ENCODE data around the gene SRBD1.

SRBD1 gene

DNA sequence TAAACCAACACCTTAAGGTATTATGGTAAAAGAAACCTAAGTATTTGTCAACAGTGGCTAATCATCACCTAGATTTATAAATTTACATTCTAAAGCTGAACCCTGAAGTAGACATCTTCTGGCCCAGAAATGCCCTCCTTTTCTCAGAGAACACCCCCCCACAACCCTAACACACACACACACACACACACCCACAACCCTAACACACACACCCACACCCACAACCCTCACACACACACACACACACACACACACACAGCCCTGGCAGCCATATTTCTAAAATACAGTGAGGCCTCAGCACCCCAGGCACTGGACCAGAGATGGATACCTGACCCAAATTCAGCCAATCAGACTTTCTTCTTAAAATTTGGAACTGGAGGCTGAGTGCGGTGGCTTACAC is 14.3 kb downstream of the SRBD1 start:
- DNase-seq (ENCODE audit: low read depth in 3 of 3) = no peak

DNA sequence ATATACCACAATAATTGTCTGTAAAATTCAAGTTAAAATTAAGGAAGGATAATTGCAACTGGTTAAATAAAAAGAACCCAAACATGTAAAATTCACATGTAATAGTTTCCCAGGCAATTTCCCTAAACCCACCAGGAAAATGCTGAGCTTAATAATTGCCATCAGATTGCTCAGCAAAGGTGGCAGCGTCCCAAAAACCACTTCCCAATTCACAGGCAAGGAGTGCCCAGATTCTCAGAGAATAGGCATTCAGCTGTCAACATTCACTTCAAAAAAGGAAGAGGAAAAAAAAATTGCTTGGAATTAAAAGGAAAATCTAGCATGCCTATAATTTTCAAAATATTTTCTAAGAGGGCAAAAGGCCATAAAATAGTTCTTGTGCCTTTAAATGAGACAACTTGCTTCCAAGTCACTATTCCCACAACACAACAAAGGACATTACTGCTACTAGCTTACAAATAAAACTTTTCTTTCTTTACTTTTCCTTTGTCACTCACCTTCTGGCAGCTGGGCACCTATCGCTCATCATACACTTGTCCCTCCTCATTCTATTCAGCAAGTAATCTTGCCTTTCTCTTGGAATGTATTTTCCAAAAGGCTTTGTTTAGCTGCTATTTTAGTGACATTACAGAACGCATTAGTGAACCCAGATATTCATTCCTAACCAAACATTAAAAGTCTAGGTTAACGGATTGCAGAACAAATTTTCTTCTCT is 15.2 kb downstream of the SRBD1 start:
- no peak for DNase-seq (ENCODE audit: low read depth in 3 of 3)

GRCh38 chr2:45591073-45591472 is 20.0 kb downstream of the SRBD1 start:
- no peak for DNase-seq (ENCODE audit: low read depth in 3 of 3)

GRCh38 chr2:45588158-45588829 is 22.8 kb downstream of the SRBD1 start:
- DNase-seq (ENCODE audit: low read depth in 3 of 3) = no peak

GRCh38 chr2:45586600-45586999 is 24.5 kb downstream of the SRBD1 start:
- no peak for DNase-seq (ENCODE audit: low read depth in 3 of 3)

DNA sequence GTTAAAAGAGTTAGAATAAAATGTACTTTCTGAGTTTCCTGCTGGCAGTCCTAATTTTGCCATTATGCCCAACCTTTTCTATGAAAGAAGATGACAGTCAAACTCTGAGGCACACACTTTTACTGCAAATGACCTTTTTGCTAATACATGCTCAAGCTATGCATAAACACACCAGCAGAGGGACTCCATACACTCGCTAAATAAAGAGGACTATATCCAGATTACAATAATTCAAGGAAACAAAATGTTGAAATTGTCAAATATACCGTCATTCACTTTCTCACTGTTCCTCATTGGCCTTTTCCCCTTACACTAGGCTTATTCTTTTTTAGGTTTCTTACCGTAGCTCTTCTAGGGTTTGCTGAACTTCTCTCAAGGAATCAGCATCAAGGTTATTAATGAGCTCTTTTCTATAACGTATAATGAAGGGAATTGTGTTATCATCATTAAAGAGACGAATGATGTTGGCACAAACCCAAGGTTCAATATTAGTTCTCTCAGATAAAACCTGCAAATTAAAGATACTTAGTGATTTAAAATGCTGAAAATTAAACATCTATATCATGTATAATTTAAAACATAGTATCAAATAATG is 25.7 kb downstream of the SRBD1 start:
- DNase-seq (ENCODE audit: low read depth in 3 of 3) = no peak

- no peak for DNase-seq (ENCODE audit: low read depth in 3 of 3)
Observed at GRCh38 chr2:45583977-45584376, 27.1 kb downstream of the SRBD1 start.

DNA sequence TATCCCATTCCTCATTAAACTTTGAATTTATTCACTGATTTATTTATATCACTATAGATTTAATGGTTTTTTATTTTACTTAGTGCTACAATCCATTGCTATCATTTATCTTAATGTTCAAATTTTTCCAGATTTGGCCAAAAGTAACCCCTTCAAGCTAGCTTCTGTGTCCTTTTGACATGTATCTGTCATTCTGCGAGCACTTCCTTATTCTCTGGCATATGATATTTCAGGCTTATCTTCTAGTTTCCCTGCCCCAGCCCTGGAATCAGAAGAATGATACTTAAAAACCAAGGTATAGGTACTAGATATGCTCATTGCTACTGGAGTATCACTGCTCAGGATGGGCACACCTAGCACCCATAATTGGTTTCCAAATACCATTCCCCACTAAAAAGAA is 28.5 kb downstream of the SRBD1 start:
- no peak for DNase-seq (ENCODE audit: low read depth in 3 of 3)

- DNase-seq (ENCODE audit: low read depth in 3 of 3) = no peak
Observed at GRCh38 chr2:45578056-45578843, 32.8 kb downstream of the SRBD1 start.

DNA sequence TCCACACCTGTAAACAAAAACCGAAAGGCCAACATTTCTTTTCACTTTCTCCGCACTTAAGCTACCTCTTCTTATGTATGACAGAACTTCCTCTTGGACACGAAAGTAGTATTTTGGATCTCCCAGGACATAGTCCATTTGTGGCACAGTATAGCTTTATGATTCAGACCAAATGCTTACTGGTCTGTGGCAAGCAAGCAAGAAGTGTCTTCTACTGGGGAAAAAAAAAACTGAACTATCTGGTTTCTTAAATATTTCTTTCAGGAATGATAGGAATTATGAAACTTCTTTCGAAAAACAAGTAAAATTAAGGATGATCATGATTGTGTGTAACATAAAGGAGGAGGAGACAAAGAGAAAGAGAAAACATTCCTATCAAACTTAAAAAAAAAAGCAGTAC is 33.6 kb downstream of the SRBD1 start:
- DNase-seq (ENCODE audit: low read depth in 3 of 3) = no peak

DNA sequence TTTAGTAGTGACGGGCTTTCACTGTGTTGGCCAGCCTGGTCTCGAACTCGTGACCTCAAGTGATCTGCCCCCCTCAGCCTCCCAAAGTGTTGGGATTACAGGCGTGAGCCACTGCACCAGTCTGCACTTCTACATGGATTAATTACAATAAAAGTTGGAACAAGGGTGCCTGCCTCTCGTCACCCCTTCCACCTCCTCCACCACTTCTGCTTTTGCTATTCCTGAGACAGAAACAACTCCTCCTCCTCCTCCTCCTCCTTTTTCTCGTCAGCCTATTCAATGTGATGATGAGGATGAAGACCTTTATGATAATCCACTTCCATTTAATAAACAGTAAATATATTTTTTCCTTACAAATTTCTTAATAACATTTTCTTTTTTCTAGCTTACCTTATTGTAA is 35.2 kb downstream of the SRBD1 start:
- no peak for DNase-seq (ENCODE audit: low read depth in 3 of 3)

DNA sequence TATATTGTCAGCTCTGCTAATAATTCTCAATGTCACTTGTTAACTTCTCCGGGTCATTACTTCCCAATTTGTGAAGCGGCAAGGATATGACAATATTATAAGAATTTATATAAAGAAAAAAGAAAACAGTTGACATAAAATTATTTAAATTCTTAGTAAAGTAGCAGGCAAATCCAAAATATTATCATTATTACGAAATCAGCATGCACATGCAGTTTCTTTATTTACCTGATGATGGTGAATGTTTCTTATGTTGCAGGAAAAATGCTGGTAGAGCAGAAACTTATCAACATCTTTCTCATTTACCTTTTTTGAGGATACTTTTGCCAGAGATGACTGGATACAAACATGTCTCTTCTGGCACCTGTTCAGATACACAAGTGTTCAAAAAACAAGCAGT is 38.1 kb downstream of the SRBD1 start:
- no peak for DNase-seq (ENCODE audit: low read depth in 3 of 3)

DNA sequence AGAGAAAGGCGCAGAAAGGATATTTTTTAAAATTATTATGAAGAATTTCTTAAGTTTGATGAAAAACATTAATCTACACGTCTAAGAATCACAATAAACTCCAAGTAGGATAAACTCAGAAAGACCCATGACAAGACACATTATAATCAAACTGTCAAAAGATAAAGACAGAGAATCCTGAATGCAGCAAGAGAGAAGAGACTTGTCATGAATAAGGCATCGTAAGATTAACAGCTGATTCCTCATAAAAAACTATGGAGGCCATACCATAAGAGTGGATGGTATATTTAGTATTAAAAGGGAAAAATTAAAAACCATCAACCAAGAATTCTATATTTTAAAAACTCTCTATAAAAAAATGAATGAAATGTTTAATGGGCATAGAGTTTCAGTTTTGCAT is 39.1 kb downstream of the SRBD1 start:
- no peak for DNase-seq (ENCODE audit: low read depth in 3 of 3)

DNA sequence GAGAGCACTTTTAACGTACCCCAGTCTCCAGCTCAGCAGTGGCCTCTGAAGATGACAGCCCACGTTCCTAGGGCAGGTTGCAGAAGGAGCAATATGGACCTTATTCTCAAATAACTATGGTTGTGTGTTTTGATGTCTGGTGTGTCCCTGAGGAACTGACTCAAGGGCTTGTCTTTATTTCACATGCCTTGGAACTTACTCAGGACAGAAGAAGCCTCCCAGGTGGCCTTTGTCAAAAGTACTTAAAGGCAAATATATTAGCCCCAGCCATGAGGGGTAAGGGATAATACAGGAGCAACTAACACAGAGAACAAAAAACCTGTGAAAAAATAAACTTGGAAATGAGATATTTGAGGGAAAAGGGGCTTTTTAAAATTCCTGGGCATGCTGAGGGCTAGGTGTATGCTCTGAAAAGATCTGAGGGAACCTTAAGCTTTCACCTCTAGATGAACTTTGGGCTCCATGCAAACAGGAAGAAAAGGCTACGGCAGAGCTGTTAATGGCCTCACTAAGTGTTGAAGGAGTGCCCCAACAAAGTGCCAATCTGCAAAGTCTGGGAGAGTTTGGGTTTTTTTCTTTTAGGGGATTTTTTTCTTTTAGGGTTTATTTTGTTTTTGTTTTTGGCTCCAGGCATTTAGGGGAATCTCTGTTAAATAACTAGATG is 40.3 kb downstream of the SRBD1 start:
- DNase-seq (ENCODE audit: low read depth in 3 of 3) = no peak

GRCh38 chr2:45568935-45569334 is 42.1 kb downstream of the SRBD1 start:
- DNase-seq (ENCODE audit: low read depth in 3 of 3) = no peak

DNA sequence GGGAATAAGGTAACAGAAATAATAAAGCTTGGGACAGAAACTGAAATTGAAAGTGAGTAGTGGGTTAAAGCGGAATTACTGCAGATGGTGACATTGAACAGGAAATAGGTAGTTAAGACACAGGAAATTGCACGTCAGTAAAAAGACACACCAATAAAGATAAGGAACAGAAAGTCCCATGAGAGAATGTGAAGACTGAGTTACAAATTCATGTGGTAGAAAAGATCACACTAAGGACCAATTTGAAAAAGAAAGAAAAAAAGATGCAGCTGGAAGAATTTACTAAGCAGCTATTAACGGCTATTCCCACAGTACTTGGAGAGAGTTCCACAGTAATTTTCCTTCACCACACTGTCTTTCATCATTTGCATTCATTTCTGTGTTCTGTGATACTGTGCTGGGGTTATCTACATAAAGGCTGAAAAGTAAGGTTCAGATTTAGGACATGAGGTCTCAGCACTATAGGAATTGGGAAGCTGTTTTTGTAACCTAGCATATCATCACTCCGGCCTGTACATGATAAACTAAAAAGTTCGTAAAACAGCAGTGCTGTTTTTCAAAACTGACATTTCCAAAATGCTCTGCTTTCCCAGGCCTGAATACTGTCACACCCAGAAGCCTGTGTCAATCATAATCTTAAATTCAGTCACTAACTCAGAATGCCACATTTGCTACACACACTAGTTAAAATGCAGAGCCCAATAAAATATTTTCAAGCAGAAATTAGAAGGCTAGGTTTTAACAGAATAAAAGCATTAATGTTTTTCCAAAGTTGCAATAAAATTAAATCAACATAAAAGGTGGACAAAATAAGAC is 42.9 kb downstream of the SRBD1 start:
- DNase-seq (ENCODE audit: low read depth in 3 of 3) = no peak

DNA sequence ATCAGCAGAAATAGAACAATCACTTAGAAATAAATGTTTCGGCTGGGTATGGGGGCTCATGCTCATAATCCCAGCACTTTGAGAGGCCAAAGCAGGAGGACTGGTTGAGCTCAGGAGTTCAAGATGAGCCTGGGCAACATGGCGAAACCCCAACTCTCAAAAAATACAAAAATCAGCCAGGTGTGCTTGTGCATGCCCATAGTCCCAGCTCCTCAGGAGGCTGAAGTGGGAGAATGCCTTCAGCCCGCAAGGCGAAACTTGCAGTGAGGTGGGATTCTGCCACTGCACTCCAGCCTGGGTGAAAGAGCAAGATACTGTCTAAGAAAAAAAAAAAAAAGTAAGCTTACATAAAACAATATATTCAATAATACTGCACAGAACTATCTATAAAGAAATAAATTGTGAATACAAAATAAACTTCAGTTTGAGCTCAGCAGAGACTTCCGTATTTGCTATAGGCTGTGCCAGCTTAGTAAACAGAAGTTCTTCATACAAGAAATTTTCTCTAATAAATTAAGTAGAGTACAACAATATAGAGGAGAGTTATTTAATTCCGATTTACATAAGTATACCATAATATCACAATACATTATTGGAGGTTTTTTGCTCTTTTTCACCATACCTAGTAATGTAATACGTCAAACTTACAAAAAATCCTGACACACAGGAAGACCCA is 43.6 kb downstream of the SRBD1 start:
- no peak for DNase-seq (ENCODE audit: low read depth in 3 of 3)

- DNase-seq (ENCODE audit: low read depth in 3 of 3) = no peak
Observed at GRCh38 chr2:45559436-45559835, 51.6 kb downstream of the SRBD1 start.

DNA sequence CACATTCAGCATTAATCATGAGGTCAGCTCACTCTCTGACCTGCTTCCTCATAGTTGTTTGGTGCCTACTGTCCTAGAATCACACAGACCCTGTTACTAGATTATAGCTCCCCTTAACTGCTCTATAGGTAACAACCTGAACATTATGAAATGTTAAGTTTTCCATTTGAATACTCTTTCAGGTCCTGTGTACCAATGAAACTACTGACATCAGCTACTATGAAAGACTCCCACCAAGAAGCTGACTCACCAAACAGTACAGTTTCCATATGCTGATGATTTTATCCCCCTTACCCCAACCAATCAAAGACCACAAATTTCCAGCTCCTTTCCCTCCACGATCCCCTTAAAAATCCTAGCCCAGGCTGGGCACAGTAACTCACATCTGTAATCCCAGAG is 56.3 kb downstream of the SRBD1 start:
- no peak for DNase-seq (ENCODE audit: low read depth in 3 of 3)

GRCh38 chr2:45554073-45554741 is 56.9 kb downstream of the SRBD1 start:
- no peak for DNase-seq (ENCODE audit: low read depth in 3 of 3)
